H9 (cell line): ENCODE data around the gene AHNAK. TPM values are rescaled to one million over a fixed set of nuclear protein-coding genes. Genes with fewer than 3 reads are reported as not detected.

ENCODE experiments used
- DNase-seq: peaks from one replicate; pipeline ENCODE4 v3.0.0-alpha.2; 2017
- H2AFZ ChIP-seq: one replicate; pipeline ENCODE4 v1.6.1; 2013; ENCODE audit warnings: mild to moderate bottlenecking, low read length, control low read depth, moderate library complexity
- H2AK5ac ChIP-seq: 2 replicates; pipeline ENCODE4 v1.6.1; 2013; ENCODE audit warnings: low read length, control low read depth, mixed read lengths; ENCODE audit not compliant: insufficient read length
- H2BK120ac ChIP-seq: one replicate; pipeline ENCODE4 v1.6.1; 2013; ENCODE audit warnings: low read depth, mild to moderate bottlenecking, low read length, control low read depth, inconsistent platforms; ENCODE audit not compliant: poor library complexity, severe bottlenecking
- H2BK12ac ChIP-seq: 2 replicates; pipeline ENCODE4 v1.6.1; 2013; ENCODE audit warnings: low read length, control low read depth, mixed read lengths, low read depth; ENCODE audit not compliant: insufficient read length
- H2BK15ac ChIP-seq: 2 replicates; pipeline ENCODE4 v1.6.1; 2013; ENCODE audit warnings: low read depth, low read length, control low read depth
- H2BK20ac ChIP-seq: one replicate; pipeline ENCODE4 v1.6.1; 2013; ENCODE audit warnings: low read depth, mild to moderate bottlenecking, low read length, control low read depth, inconsistent platforms; ENCODE audit not compliant: poor library complexity, severe bottlenecking
- H2BK5ac ChIP-seq: 2 replicates; pipeline ENCODE4 v1.6.1; 2013; ENCODE audit warnings: low read length, control low read depth, mixed read lengths; ENCODE audit not compliant: insufficient read length
- H3K14ac ChIP-seq: 2 replicates; pipeline ENCODE4 v1.6.1; 2013; ENCODE audit warnings: low read length, control low read depth; ENCODE audit not compliant: insufficient read depth
- H3K18ac ChIP-seq: 2 replicates; pipeline ENCODE4 v1.6.1; 2013; ENCODE audit warnings: low read depth, mild to moderate bottlenecking, mixed read lengths, low read length, control low read depth; ENCODE audit not compliant: insufficient read length
- H3K23ac ChIP-seq: 2 replicates; pipeline ENCODE4 v1.6.1; 2013; ENCODE audit warnings: low read length, control low read depth, mixed read lengths, low read depth; ENCODE audit not compliant: insufficient read length
- H3K23me2 ChIP-seq: 2 replicates; pipeline ENCODE4 v1.6.1; 2013; ENCODE audit warnings: low read depth, mild to moderate bottlenecking, mixed read lengths, low read length, control low read depth; ENCODE audit not compliant: insufficient read length, poor library complexity, severe bottlenecking
- H3K27ac ChIP-seq: 2 replicates; pipeline ENCODE4 v1.5.1; 2013; ENCODE audit warnings: low read length, control low read depth, mixed read lengths, low read depth; ENCODE audit not compliant: insufficient read length
- H3K27me3 ChIP-seq: 2 replicates; pipeline ENCODE4 v1.6.1; 2013; ENCODE audit warnings: low read length, control low read depth, inconsistent platforms; ENCODE audit not compliant: insufficient read depth
- H3K4ac ChIP-seq: 2 replicates; pipeline ENCODE4 v1.6.1; 2013; ENCODE audit warnings: low read depth, mild to moderate bottlenecking, control low read depth, inconsistent platforms, low read length, moderate library complexity
- H3K4me1 ChIP-seq: 2 replicates; pipeline ENCODE4 v1.6.1; 2013; ENCODE audit warnings: low read length, control low read depth, inconsistent platforms; ENCODE audit not compliant: insufficient read depth
- H3K4me2 ChIP-seq: 2 replicates; pipeline ENCODE4 v1.6.1; 2013; ENCODE audit warnings: low read length, control low read depth, mixed read lengths; ENCODE audit not compliant: insufficient read length, insufficient read depth
- H3K56ac ChIP-seq: 2 replicates; pipeline ENCODE4 v1.6.1; 2013; ENCODE audit warnings: low read depth, mild to moderate bottlenecking, mixed read lengths, low read length, control low read depth; ENCODE audit not compliant: insufficient read length
- H3K79me1 ChIP-seq: 2 replicates; pipeline ENCODE4 v1.6.1; 2013; ENCODE audit warnings: low read depth, mild to moderate bottlenecking, moderate library complexity, low read length, control low read depth, inconsistent platforms; ENCODE audit not compliant: insufficient read depth, poor library complexity, severe bottlenecking
- H3K79me2 ChIP-seq: 2 replicates; pipeline ENCODE4 v1.6.1; 2013; ENCODE audit warnings: low read length, control low read depth, inconsistent platforms; ENCODE audit not compliant: insufficient read depth
- H3K9ac ChIP-seq: 2 replicates; pipeline ENCODE4 v1.6.1; 2013; ENCODE audit warnings: low read length, control low read depth, mixed read lengths; ENCODE audit not compliant: insufficient read length; ENCODE audit errors: extremely low read depth
- H3K9me3 ChIP-seq: one replicate; pipeline ENCODE4 v1.6.1; 2013; ENCODE audit warnings: low read depth, low read length, inconsistent platforms; ENCODE audit not compliant: control insufficient read depth
- H3T11ph ChIP-seq: one replicate; pipeline ENCODE4 v1.6.1; 2013; ENCODE audit warnings: mild to moderate bottlenecking, low read length, control low read depth, inconsistent platforms
- H4K20me1 ChIP-seq: one replicate; pipeline ENCODE4 v1.6.1; 2013; ENCODE audit not compliant: control insufficient read depth, insufficient read length, insufficient read depth
- H4K5ac ChIP-seq: 2 replicates; pipeline ENCODE4 v1.6.1; 2013; ENCODE audit warnings: low read depth, mild to moderate bottlenecking, mixed read lengths, low read length, control low read depth; ENCODE audit not compliant: insufficient read length
- H4K8ac ChIP-seq: replicated peaks from 2 replicates; pipeline ENCODE4 v1.6.1; 2013; ENCODE audit warnings: low read length, control low read depth, mixed read lengths, low read depth; ENCODE audit not compliant: insufficient read length
- H4K91ac ChIP-seq: 2 replicates; pipeline ENCODE4 v1.6.1; 2013; ENCODE audit warnings: low read depth, mild to moderate bottlenecking, moderate library complexity, mixed read lengths, low read length, control low read depth; ENCODE audit not compliant: insufficient read length
- H3K27ac Mint-ChIP-seq, 3 experiments: 2 replicates in 2 of 3; 3 replicates in 1 of 3; pipeline ENCODE4 v1.8.0; 2020 to 2021; ENCODE audit warnings: mixed read lengths in 3 of 3, mild to moderate bottlenecking in 1 of 3, moderate library complexity in 1 of 3
- H3K27me3 Mint-ChIP-seq: 2 replicates; pipeline ENCODE4 v1.8.0; 2021; ENCODE audit warnings: low read depth, mild to moderate bottlenecking, moderate library complexity, mixed read lengths
- H3K36me3 Mint-ChIP-seq, 3 experiments: 2 replicates in 2 of 3; 3 replicates in 1 of 3; pipeline ENCODE4 v1.8.0; 2020 to 2021; ENCODE audit warnings: low read depth in 3 of 3, mixed read lengths in 3 of 3; ENCODE audit not compliant: insufficient read depth in 1 of 3
- H3K4me1 Mint-ChIP-seq, 2 experiments: 2 replicates each; pipeline ENCODE4 v1.8.0; 2020; ENCODE audit warnings: mixed read lengths in 2 of 2
- H3K4me3 Mint-ChIP-seq, 2 experiments: 2 replicates in 1 of 2; 3 replicates in 1 of 2; pipeline ENCODE4 v1.8.0; 2020 to 2021; ENCODE audit warnings: mild to moderate bottlenecking in 2 of 2, mixed read lengths in 2 of 2, moderate library complexity in 1 of 2
- H3K9me3 Mint-ChIP-seq, 2 experiments: 2 replicates in 1 of 2; 3 replicates in 1 of 2; pipeline ENCODE4 v1.8.0; 2020; ENCODE audit warnings: mild to moderate bottlenecking in 2 of 2, mixed read lengths in 2 of 2, moderate library complexity in 1 of 2
- CTCF ChIP-seq: fragments of 200-600 bp; sonication (generic); conservative IDR thresholded peaks from 3 replicates; pipeline ENCODE4 v1.8.0; 2021; ENCODE audit warnings: antibody characterized with exemption, mild to moderate bottlenecking
- WGBS: extraction: QIAGEN DNeasy Blood & Tissue Kit; methylation state at CpG from one replicate; pipeline ENCODE4 v1.1.7; 2013; ENCODE audit warnings: missing lambda C conversion rate, low lambda C conversion rate, mixed read lengths; ENCODE audit not compliant: insufficient read length; ENCODE audit errors: extremely low coverage; 5-methylcytosine and 5-hydroxymethylcytosine counted together
- total RNA-seq: library from RNA; stranded (reverse); gene quantifications from 2 replicates; pipeline ENCODE4 v1.2.1, GENCODE V29; 2021

Gene AHNAK
- total RNA-seq, 1 experiment from 2014 or later: 15.2 TPM

- Mint-ChIP-seq H3K4me3 (no peak overlapping the region), H3K36me3 (no peaks in the 10 kb centered on the region; a peak in 1 of 7 replicates), H3K27me3 (peaks cover 4% of the 10 kb centered on the region), H3K4me1 (peaks cover 19 to 35% of the 10 kb centered on the region in 2 experiments), H3K27ac (no peak overlapping the region), H3K9me3 (no peaks in the 10 kb centered on the region)
- Histone ChIP-seq H2BK20ac (no peak overlapping the region), H3K4me1 (no peaks in the 10 kb centered on the region), H2BK5ac (no peak overlapping the region), H3K9ac (no peak overlapping the region), H3K4ac (no peak overlapping the region), H2BK120ac (no peak overlapping the region), H2AFZ (no peak overlapping the region), H3K23ac (no peak overlapping the region), H3K79me1 (no peaks in the 10 kb centered on the region), H3K79me2 (no peaks in the 10 kb centered on the region), H3K14ac (no peak overlapping the region), H4K91ac (no peak overlapping the region), H2BK15ac (no peak overlapping the region), H4K5ac (no peak overlapping the region), H4K20me1 (no peaks in the 10 kb centered on the region), H3K27ac (no peak overlapping the region), H2BK12ac (no peak overlapping the region), H3K27me3 (no peaks in the 10 kb centered on the region), H2AK5ac (no peak overlapping the region), H3T11ph (no peak overlapping the region), H3K4me2 (no peak overlapping the region), H3K9me3 (no peaks in the 10 kb centered on the region), H3K56ac (no peak overlapping the region), H4K8ac (no peak overlapping the region), H3K18ac (no peak overlapping the region), H3K23me2 (no peaks in the 10 kb centered on the region)
- DNase-seq: no peak
- no CpG with 5 or more reads among the region's 12 CpGs for WGBS
- TF ChIP-seq CTCF: no peak
Measured at GRCh38 chr11:62402960-62403730, 143.5 kb downstream of the AHNAK start.
